Ectodermal cell (in vitro differentiated cells): ENCODE measurements around the gene MAPRE2.

Source experiments
- H3K27ac ChIP-seq: 2 replicates; pipeline ENCODE4 v1.7.0; 2013; ENCODE audit warnings: mild to moderate bottlenecking, low read depth, low read length; ENCODE audit not compliant: insufficient read depth, poor library complexity, severe bottlenecking
- H3K27me3 ChIP-seq: 2 replicates; pipeline ENCODE4 v1.7.0; 2013; ENCODE audit warnings: mild to moderate bottlenecking, low read length; ENCODE audit not compliant: insufficient read depth, control insufficient read depth, poor library complexity, severe bottlenecking
- H3K36me3 ChIP-seq: one replicate; pipeline ENCODE4 v1.7.0; 2013; ENCODE audit warnings: low read length; ENCODE audit not compliant: control insufficient read depth, insufficient read depth
- H3K4me1 ChIP-seq: one replicate; pipeline ENCODE4 v1.7.0; 2013; ENCODE audit warnings: low read length; ENCODE audit not compliant: control insufficient read depth, insufficient read depth
- H3K4me3 ChIP-seq: 2 replicates; pipeline ENCODE4 v1.7.0; 2013; ENCODE audit warnings: low read depth, low read length, control low read depth; ENCODE audit not compliant: insufficient read depth
- H3K9me3 ChIP-seq: 2 replicates; pipeline ENCODE4 v1.7.0; 2013; ENCODE audit warnings: mild to moderate bottlenecking, low read length, moderate library complexity; ENCODE audit not compliant: control insufficient read depth
- WGBS, 2 experiments: methylation state at CpG; one replicate each; pipeline ENCODE4 v1.1.7; 2013; ENCODE audit warnings: missing lambda C conversion rate in 2 of 2; 5-methylcytosine and 5-hydroxymethylcytosine counted together

Gene MAPRE2

DNA sequence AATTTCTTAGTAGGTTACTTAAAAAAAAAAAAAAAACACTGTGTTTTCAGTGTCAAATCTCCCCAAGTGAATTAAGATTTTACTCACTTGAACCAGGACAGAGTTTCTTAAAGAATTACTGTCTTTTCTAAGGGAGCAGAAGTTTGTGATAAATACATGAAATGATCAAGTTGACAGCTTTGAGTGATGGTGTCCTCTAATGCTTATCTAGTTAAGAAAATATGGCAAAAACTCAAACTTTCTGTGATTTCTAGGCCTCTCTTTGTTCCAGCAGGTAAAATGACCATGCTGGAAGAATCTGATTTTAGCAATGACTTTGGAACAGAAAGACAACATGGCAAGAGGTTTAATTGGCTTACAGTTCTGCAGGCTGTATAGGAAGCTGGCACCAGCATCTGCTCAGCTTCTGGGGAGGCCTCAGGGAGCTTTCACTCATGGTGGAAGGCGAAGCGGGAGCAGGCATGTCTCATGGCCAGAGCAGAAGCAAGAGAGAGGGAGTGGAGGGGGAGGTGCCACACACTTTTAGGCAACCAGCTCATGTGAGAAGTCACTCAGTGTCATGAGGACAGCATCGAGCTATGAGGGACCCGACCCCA lies 6.6 kb downstream of the MAPRE2 start:
- no peaks in the 10 kb centered on the region for H3K27me3 ChIP-seq
- H3K4me1 ChIP-seq = peaks cover 16% of the 10 kb centered on the region
- no peak overlapping the region for H3K27ac ChIP-seq
- H3K4me3 ChIP-seq = no peak overlapping the region
- H3K36me3 ChIP-seq = no peaks in the 10 kb centered on the region
- no peaks in the 10 kb centered on the region for H3K9me3 ChIP-seq
- 91 to 92% methylated on average over 4 of the region's 4 CpGs for WGBS, 2 experiments

DNA sequence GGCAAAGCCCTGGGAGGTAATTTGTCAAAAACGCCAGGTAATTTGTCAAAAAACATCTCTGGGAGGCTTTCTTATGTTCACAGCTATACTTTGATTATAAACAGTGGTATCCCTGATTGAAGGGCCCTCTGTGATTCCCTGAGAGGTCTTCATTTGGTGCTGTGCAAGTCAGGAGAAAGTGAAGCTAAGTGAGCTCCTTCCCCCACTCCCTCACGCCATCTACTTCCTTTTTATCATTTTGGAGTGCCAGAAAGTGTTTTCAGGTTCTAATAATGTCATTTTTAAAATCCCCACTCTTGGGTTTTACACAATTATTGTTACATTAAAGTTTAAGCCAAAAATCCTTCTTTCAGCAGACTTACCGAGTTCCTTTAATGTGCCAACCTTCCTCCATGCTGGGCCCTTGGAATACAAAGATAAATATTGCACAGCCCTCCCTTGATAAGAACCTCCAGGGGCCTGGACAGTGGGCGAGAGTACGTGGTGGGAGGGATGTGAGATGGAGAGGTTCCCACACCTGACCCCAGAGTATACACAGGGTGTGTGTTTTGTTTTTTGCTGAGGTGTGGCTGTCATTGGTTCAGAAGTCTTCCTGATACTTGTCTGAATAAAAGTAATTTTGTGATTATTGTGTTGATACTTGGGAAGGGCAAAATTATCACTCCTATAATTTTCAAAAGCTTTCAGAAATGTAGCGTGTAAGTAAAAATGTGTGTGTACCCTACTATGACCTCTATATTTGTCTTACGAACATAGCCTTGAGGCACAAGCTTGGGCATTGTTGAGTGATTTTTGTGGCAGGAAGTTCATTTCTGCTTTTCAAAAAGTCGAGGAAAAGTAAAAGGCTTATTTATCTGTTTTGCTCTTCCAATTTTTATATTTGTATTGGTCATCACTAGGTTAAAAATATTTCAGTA lies 8.2 kb downstream of the MAPRE2 start:
- no peaks in the 10 kb centered on the region for H3K36me3 ChIP-seq
- H3K4me1 ChIP-seq = peaks cover 15% of the 10 kb centered on the region
- H3K4me3 ChIP-seq = no peak overlapping the region
- H3K27me3 ChIP-seq = no peaks in the 10 kb centered on the region
- no peaks in the 10 kb centered on the region for H3K9me3 ChIP-seq
- WGBS, 2 experiments = 75 to 78% methylated on average over 6 to 7 of the region's 8 CpGs
- no peak overlapping the region for H3K27ac ChIP-seq

DNA sequence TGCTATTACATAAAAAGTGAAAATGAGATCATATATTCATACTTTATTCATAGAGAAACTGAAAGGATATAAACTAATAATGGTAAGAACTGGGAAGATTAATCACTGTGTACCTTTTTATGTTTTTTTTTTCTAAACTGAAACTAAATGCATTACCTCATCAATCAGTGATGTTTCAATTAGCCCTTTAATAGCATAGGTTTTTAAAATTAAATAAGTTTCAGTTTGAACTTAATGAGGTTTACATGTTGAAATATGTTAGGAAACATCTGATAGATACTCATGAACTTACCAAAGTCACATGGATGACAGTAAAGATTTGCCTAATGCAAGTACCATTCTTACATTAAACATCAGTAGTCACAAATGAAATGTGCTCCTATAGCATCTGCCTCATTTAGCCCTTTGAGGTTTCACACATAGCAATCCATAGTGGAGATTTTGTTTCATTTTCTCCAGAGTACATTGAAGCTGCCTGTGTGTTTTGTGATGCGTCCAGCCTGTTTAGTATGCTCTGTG lies 8.9 kb downstream of the MAPRE2 start:
- Histone ChIP-seq H3K36me3 (no peaks in the 10 kb centered on the region), H3K27ac (no peak overlapping the region), H3K27me3 (no peaks in the 10 kb centered on the region), H3K9me3 (no peaks in the 10 kb centered on the region), H3K4me1 (peaks cover 8% of the 10 kb centered on the region), H3K4me3 (no peak overlapping the region)
- WGBS, 2 experiments = no CpG with 5 or more reads among the region's 1 CpG

DNA sequence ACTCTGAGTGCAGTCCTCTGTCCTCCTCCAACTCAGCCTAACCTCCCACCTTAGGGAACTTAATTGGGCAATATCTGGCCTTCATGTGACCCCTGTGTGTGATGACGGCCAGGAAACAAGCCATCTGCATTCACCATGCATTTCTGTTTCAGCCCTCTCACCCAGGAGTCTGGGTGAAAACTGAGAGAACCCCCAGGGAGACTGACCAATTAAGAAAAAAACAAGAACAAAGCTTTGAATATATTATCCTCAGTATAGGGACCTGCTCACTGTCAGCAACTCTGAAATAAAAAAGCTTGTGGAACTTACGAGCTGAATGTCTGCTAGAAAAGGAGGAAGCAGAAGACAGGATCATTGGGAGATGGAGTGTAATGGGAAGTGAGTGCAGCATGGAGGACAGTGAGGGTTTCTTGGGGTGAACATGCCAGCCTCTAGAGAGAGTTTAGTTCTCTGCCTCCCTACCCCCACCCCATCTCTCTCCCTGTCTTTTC lies 9.5 kb downstream of the MAPRE2 start:
- Histone ChIP-seq H3K9me3 (no peaks in the 10 kb centered on the region), H3K36me3 (no peaks in the 10 kb centered on the region), H3K27me3 (no peaks in the 10 kb centered on the region), H3K4me3 (no peak overlapping the region), H3K27ac (no peak overlapping the region), H3K4me1 (peaks cover 8% of the 10 kb centered on the region)
- WGBS, 2 experiments = 19 to 36% methylated on average over 2 of the region's 2 CpGs

DNA sequence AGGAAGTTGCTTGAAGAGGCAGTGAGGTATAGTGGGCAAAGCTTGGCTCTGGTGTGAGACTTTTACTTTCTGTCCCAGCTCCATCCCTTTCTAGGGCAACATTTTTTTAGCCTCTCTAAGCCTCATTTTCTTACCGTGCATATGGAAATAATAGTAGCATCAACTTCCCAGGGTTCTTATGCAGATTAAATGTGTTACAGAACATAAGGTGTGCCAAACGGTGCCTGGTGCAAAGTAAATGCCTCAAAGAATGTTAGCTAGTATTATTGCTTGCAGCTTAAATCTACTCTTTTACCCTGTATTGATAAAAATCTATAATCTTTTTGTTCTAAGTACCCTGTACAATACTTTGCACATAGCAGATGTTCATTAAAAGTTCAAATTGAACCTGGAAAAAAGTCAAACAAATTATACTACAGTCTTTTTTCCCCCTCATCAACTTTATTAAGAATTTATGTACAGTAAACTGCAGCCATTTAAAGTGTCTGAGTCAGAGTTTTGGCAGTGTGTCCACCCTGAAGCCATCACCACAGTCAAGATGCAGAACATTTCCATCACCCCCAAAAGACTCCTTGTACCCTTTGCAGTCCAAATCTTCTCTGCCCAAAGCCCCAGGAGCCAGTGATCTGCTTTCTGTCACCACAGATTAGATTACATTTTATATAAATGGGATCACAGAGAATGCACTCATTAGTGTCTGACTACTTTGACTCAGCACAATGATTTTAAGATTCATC lies 10.6 kb downstream of the MAPRE2 start:
- Histone ChIP-seq H3K27ac (no peak overlapping the region), H3K4me3 (no peak overlapping the region), H3K9me3 (no peaks in the 10 kb centered on the region), H3K4me1 (peaks cover 8% of the 10 kb centered on the region), H3K27me3 (no peaks in the 10 kb centered on the region), H3K36me3 (no peaks in the 10 kb centered on the region)
- WGBS, 2 experiments = 91 to 100% methylated on average over 1 to 2 of the region's 2 CpGs

DNA sequence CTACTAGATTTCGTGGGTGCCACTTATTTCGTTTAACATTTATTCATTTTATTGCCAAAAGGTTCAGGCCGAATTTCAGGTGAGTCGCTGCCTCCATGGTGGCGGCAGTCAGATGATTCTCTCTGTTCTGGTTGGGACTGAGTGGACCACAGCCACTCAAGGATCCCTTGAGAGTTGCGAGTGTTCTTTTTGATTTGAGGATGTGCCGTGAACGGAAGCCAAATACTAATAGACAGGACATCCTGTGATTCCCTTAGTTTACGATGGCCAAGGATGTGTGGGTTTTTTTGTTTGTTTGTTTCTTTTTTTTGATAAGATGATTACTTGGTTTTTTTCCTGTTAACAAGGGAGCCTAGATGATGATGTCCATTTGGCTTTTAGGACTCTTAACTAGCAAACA lies 13.2 kb downstream of the MAPRE2 start:
- H3K27ac ChIP-seq = no peak overlapping the region

DNA sequence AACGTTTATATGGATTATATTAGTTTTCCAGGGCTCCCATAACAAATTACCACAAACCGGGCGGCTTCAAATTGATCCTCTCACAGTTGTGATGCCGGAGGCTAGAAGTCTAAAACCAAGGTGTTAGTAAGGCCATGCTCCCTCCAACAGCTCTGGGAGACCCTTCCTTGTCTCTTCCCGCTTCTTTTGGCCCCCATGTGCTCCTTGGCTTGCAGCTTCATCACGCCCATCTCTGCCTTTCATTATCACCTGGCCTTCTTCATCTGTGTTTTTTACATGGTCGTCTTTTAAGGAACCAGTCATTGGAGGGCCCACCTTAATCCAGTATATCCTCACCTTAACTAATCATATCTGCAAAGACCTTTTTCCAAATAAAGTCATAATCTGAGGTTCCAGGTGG lies 13.9 kb downstream of the MAPRE2 start:
- H3K27me3 ChIP-seq = no peaks in the 10 kb centered on the region
- no peaks in the 10 kb centered on the region for H3K36me3 ChIP-seq
- H3K9me3 ChIP-seq = no peaks in the 10 kb centered on the region
- H3K27ac ChIP-seq = no peak overlapping the region
- WGBS, 2 experiments = 95% methylated on average over 6 to 7 of the region's 7 CpGs
- H3K4me3 ChIP-seq = no peak overlapping the region
- H3K4me1 ChIP-seq = peaks cover 8% of the 10 kb centered on the region

More for the DNA sequence above, 13.2 kb downstream of the MAPRE2 start:
- 96% methylated on average over 9 of the region's 9 CpGs for WGBS, 2 experiments
- no peaks in the 10 kb centered on the region for H3K36me3 ChIP-seq
- H3K4me3 ChIP-seq = no peak overlapping the region
- no peaks in the 10 kb centered on the region for H3K9me3 ChIP-seq
- H3K4me1 ChIP-seq = peaks cover 8% of the 10 kb centered on the region
- no peaks in the 10 kb centered on the region for H3K27me3 ChIP-seq

DNA sequence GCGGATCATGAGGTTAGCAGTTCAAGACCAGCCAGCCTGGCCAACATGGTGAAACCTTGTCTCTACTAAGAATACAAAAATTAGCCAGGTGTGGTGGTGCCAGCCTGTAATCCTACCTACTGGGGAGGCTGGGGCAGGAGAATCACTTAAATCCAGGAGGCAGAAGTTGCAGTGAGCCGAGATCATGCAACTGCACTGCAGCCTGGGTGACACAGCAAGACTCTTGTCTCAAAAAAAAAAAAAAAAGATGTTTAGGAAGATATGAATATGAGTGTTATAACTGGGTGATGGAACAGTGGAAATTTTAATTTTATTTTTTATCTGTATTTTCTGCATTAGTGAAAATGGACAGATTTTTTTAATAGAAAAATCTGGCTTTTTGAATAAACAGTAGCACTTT lies 14.5 kb downstream of the MAPRE2 start:
- H3K27me3 ChIP-seq = no peaks in the 10 kb centered on the region
- peaks cover 2% of the 10 kb centered on the region for H3K4me1 ChIP-seq
- no peaks in the 10 kb centered on the region for H3K36me3 ChIP-seq
- 91 to 96% methylated on average over 2 of the region's 2 CpGs for WGBS, 2 experiments
- no peak overlapping the region for H3K4me3 ChIP-seq
- H3K9me3 ChIP-seq = no peaks in the 10 kb centered on the region
- H3K27ac ChIP-seq = no peak overlapping the region

DNA sequence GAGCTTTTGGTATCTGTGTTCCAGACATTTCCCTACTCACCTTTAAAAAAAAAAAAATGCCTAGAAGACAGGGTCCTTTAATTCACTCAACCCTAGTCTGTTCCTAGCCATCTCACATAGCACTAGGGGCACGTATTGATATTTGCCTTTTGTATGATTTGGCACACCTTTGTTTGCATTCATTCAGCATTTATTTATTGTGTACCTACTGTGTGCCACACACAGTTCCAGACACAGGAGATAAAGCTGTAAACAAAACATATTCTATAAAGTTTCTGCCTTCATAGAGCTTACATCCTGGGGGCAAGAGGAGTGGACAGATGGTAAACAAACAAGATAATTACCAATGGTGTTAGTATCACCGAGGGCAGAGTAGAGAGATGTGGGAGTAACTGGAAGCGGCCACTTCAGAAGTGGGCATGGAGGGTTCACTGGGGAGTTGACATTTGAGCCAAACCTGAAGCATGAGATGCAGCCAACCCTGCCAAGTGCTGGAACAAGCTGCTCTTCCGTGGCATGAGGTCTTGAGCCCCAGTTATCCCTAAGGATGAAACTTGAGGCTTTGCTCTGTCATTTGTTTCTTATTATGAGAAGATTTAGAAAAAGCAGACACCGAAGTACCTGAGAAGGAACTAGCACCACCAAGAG lies 18.2 kb downstream of the MAPRE2 start:
- 93 to 98% methylated on average over 5 of the region's 5 CpGs for WGBS, 2 experiments
- no peaks in the 10 kb centered on the region for H3K36me3 ChIP-seq
- H3K4me1 ChIP-seq = no peaks in the 10 kb centered on the region
- no peak overlapping the region for H3K27ac ChIP-seq
- H3K27me3 ChIP-seq = no peaks in the 10 kb centered on the region
- H3K9me3 ChIP-seq = no peaks in the 10 kb centered on the region
- no peak overlapping the region for H3K4me3 ChIP-seq
